Fibroblast of skin of scalp (primary cell): ENCODE data around the gene CRAT.

Experiments used
- DNase-seq: peaks from one replicate; pipeline ENCODE4 v3.0.0-alpha.2; 2013

The CRAT gene

GRCh38 chr9:129084087-129084486 is 26.5 kb downstream of the CRAT start:
- DNase-seq = no peak

GRCh38 chr9:129081388-129081904 is 29.1 kb downstream of the CRAT start:
- DNase-seq = no peak

GRCh38 chr9:129080601-129081387 is 29.8 kb downstream of the CRAT start, which contains the start of gene DOLPP1:
Gene DOLPP1 (plus strand): TSS chr9:129081111. CDS start chr9:129081132, 21 bp downstream.
- DNase-seq = peak; percentile 100

- no peak for DNase-seq
These were observed 30.3 kb downstream of the CRAT start for GRCh38 chr9:129080298-129080600.

- no peak for DNase-seq
These were observed 30.8 kb downstream of the CRAT start for GRCh38 chr9:129079829-129080228.

- no peak for DNase-seq
These were observed 31.7 kb downstream of the CRAT start for GRCh38 chr9:129078691-129079503.

- no peak for DNase-seq
These were observed 33.4 kb downstream of the CRAT start for GRCh38 chr9:129077236-129077635.

GRCh38 chr9:129076640-129077037 is 34.0 kb downstream of the CRAT start:
- no peak for DNase-seq

GRCh38 chr9:129075996-129076639 is 34.5 kb downstream of the CRAT start:
- no peak for DNase-seq

GRCh38 chr9:129074106-129074505 is 36.5 kb downstream of the CRAT start:
- DNase-seq = no peak

GRCh38 chr9:129073404-129073803 is 37.2 kb downstream of the CRAT start:
- no peak for DNase-seq

- no peak for DNase-seq
These were observed 38.4 kb downstream of the CRAT start for GRCh38 chr9:129072171-129072570.

GRCh38 chr9:129071526-129072126 is 39.0 kb downstream of the CRAT start:
- DNase-seq = no peak

GRCh38 chr9:129070696-129071525 is 39.7 kb downstream of the CRAT start:
- DNase-seq = no peak

GRCh38 chr9:129069862-129070641 is 40.5 kb downstream of the CRAT start:
- no peak for DNase-seq

- DNase-seq = no peak
These were observed 41.4 kb downstream of the CRAT start for GRCh38 chr9:129068990-129069861.

GRCh38 chr9:129068110-129068509 is 42.5 kb downstream of the CRAT start:
- no peak for DNase-seq

- no peak for DNase-seq
These were observed 46.1 kb downstream of the CRAT start for GRCh38 chr9:129064499-129064908.

- DNase-seq = no peak
These were observed 47.5 kb downstream of the CRAT start for GRCh38 chr9:129063061-129063460.

GRCh38 chr9:129060991-129061390 is 49.6 kb downstream of the CRAT start:
- no peak for DNase-seq
